Anterior cingulate cortex (tissue), 58 donors: ENCODE results near the gene MAP1LC3A.
A peak's percentile ranks its signal among the peaks of the same experiment; 100 is the strongest.

Experiments used
- DNase-seq, 58 donors: peaks; one replicate each; lab custom pipeline; 2025; lab: John Stamatoyannopoulos, UW

Gene MAP1LC3A

DNA sequence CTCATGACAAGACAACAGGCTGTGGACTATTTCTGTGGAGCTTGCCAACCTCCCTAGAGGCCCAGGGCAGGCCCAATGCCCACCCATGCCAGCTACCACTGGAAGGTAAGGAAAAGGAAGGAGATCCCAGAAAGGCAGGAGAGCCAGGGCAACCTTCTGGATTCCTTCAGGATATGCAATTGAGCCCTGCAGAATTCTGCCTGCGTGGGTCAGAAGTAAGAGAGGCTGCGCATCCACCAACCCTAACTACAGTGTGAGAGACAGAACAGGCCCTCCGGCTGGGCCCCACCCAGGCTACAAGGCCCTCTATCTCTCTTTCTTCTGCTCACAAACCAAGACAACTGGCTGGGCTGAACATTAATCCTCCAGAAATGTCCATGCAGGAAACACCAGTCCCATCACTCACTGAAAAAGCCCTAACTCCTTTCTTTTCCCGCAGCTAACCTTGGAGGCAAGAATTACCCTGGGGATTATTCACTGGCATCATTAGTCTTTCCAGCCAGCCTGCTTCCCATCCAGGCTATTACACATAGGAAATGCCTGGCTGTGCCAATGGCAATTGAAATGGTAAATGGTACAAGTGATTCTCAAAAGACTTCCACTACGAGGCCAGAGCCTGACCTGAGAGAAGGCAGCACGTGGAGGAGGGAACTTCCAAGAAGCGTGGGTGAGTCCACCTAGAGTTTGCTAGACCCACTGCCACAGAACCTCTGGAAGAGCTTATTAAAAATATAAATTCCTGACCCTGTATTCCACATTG is 15.2 kb downstream of the MAP1LC3A start:
- no peak for DNase-seq

DNA sequence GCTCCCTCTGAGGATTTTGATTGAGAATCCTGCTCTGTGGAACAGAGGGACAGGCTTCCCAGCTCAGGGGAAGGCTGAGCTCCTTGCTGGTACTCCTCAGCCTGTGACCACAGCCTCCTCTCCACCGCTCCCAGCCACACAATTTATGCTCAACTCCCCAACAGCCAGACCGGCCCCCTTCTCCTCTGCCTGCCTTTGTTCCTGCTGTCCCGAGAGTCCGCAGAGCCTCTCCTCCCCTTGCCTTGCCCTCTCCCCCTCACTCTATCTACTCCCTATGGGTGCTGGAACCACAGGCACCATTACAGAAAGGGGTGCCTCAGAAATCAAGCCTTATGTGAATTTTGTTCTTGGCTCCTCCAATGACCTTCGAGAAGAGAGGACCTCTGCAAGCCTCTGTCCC is 15.9 kb downstream of the MAP1LC3A start:
- DNase-seq: no peak

- no peak for DNase-seq
Observed at GRCh38 chr20:34574861-34575260, 16.3 kb downstream of the MAP1LC3A start.

GRCh38 chr20:34575271-34575670 is 16.8 kb downstream of the MAP1LC3A start:
- DNase-seq: no peak

- no peak for DNase-seq
Observed at GRCh38 chr20:34575756-34576155, 17.2 kb downstream of the MAP1LC3A start.

DNA sequence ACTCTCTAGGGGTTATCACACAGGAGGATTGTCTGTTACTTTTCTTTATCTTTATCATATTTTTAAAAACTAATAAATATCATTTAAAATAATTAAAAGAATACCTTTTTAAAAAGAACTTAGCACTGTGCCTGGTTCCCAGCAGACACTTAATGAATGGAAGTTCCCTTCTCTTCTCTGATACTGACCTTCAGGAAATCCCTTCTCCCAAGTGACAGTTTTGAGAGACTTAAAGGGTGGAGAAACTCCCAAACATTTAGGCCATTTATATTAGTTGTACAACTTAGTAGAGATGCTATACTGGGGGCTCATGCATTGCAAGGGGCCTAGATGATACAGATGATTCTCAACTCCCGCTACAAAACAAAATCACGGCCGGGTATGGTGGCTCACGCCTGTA is 18.5 kb downstream of the MAP1LC3A start:
- no peak for DNase-seq

GRCh38 chr20:34578025-34578424 is 19.5 kb downstream of the MAP1LC3A start:
- no peak for DNase-seq

DNA sequence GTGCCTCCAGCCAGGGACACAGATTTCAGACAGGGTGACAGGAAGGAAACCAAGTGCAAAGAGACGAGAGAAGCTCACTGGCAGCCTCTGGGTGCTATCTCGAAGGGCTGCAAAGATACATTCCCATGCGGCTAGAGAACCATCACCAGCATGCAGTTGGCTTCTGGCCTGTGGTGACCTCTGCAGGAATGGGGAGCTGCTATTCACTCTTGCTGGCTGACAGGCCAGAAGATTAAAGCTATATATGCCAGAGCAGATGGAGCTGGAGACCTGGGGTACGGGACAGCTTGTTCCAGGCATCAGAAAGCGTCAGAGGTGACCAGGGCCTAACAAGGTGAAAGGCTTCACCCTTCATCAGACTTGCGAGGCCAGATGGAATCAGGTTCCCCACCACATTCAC is 20.0 kb downstream of the MAP1LC3A start:
- DNase-seq: peak in 8 of 58 donors; percentile 14 to 33 (median 20)

GRCh38 chr20:34579191-34579978 is 20.9 kb downstream of the MAP1LC3A start:
- DNase-seq: peak in 52 of 58 donors; percentile 20 to 87 (median 62)

DNA sequence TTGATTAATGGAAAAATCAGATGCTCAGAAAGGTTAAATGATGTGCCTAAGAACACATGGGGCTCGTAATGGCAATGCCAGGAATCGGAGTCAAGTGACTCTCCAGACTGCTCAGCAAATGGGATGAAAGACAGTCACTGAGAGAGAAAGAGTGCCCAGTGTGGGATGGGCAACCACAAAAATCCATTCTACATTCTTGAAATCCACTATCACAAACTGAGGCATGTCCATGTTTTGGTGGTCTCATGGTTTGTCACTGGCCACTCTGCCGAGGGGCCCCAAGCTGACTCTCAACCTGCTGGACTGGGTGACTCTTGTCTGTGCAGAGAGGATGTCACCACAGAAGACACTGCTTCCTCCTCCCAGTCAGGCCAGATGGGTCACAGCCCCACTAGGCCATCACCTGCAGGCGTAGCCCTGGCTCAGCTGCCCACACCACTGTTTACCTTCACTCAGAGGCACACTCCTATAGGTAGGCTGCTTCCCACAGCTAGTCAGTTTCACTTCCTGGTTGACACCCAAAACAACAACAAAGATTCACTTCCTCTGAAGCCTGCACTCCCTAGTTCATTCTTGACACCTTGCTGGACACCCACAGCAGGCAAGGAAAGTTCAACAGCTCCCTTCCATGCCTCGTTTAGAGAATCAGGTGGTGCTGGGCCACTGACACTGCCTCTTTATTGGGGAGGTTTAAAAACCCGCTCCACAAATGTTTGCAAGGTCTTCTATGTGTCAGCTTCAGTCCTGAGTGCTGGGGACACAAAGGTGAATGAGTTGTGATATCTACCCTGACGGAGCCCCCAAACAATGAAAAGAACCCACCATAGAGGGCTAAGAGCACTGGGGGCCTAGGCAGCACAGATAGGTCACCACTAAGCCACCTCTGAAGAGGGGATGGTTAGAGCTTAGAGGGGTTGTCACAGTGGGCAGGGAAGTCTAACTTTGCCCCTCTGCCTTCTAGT is 21.7 kb downstream of the MAP1LC3A start:
- DNase-seq: no peak

GRCh38 chr20:34581341-34582184 is 23.0 kb downstream of the MAP1LC3A start:
- DNase-seq: peak in 26 of 58 donors; percentile 13 to 65 (median 34)

GRCh38 chr20:34582221-34582620 is 23.7 kb downstream of the MAP1LC3A start:
- no peak for DNase-seq

GRCh38 chr20:34582911-34583310 is 24.4 kb downstream of the MAP1LC3A start:
- no peak for DNase-seq

- no peak for DNase-seq
Observed at GRCh38 chr20:34583544-34583943, 25.0 kb downstream of the MAP1LC3A start.

DNA sequence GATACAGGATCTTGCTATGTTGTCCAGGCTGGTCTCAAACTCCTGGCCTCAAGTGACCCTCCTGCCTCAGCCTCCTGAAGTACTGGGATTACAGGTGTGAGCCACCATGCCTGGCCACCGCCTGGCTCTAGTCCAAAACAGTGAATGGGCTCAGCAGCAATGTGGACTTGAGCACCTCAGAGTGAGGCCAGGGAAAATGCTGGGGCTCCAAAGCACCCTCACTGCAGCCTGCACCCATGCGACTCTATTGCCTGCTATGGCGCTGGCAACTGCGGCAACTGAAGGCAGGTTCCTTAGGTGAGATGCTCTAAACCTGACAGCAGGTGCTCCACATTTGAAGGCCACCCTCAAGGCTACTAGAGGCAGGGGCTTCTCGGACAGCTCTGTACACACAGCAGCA is 26.5 kb downstream of the MAP1LC3A start:
- DNase-seq: no peak

DNA sequence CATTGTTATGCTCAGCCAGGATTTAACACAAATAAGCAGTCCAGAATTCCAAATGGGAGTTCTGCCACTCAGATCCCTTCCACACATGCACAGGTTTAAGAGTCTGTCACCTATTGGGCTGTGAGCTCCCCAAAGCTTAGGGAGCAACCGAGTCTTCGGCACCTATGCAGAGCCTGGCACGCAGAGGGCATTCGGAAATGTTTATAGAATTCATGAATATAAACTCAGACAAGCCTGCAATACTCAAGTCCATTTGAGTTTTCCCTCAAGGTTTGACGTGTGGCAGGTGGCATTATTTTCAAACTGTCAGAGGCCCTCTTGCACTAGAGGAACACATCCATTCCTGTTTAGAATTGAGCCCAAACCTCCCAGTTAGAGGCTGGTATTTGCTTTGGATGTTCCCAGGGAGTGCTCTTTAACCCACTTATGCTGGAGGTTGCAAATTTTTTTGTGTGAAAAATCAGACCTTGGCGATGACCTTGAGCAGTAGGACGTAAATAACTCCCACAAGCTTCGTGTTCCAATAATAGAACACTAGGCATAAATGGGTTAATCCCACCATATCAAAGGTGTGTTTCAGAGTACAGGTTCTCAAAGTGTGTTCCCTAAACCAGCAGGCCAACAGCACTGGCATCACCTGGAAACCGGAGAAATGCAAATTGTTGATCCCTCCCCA is 28.1 kb downstream of the MAP1LC3A start:
- DNase-seq: no peak

DNA sequence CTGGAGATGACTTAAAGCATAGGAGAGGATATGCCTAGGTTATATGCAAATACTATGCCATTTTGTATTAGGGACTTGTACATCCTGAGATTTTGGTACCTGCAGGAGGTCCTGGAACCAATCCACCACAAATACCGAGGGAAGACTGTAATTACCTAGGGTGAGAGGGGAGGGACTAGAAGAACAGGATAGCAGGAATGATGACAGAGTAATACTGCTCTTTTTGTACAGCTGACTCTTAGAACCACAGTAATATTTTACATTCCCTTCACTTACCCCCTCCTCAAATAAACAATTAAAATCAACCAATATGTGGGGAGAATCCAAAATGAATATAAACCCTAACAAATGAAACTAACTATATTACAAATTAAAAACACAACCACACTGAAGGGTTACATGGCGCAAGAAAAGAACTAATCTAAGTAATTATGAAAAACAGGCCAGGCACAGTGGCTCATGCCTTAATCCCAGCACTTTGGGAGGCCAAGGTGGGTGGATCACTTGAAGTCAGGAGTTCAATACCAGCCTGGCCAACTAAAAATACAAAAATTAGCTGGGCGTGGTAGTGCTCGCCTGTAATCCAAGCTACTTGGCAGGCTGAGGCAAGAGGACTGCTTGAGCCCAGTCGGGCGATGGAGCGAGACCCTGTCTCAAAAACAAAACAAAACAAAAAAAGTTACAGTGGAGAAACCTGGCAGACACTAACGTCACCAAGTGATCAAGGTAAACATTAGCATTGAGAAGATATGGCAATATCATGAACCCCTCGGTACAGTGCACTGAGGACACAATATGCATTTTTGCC is 37.1 kb downstream of the MAP1LC3A start:
- no peak for DNase-seq
